Measurements from ENCODE around the gene VIPR2.

VIPR2 gene

GRCh38 chr7:159153511-159153910, 8.8 kb upstream of the VIPR2 start:
- no peak for TF ChIP-seq CTCF (IDR thresholded peaks at IDR 0.05)

DNA sequence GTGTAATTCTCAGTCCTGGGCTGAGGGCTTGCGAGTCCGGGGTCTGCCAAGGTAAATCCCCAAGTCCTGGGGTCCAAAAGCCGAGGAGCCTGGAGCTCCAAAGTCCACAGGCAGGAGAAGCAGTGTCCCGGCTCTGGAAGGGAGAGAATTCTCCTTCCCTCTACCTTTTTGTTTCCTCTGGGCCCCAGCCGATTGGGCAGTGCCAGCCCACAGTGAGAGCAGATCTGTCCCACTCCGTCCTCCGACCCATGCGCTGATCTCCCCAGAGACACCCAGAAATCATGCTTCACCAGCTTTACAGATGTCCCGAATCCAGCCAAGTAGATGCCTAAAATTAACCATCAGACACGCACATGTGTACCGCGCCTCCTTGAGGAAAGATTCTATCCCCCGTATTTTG, 8.1 kb upstream of the VIPR2 start:
- no peak for TF ChIP-seq CTCF (IDR thresholded peaks at IDR 0.05)

- TF ChIP-seq CTCF (IDR thresholded peaks at IDR 0.05): no peak
These were observed 6.6 kb upstream of the VIPR2 start for GRCh38 chr7:159151231-159151630.

- TF ChIP-seq CTCF (IDR thresholded peaks at IDR 0.05): no peak
These were observed 4.8 kb upstream of the VIPR2 start for GRCh38 chr7:159149488-159149887.

DNA sequence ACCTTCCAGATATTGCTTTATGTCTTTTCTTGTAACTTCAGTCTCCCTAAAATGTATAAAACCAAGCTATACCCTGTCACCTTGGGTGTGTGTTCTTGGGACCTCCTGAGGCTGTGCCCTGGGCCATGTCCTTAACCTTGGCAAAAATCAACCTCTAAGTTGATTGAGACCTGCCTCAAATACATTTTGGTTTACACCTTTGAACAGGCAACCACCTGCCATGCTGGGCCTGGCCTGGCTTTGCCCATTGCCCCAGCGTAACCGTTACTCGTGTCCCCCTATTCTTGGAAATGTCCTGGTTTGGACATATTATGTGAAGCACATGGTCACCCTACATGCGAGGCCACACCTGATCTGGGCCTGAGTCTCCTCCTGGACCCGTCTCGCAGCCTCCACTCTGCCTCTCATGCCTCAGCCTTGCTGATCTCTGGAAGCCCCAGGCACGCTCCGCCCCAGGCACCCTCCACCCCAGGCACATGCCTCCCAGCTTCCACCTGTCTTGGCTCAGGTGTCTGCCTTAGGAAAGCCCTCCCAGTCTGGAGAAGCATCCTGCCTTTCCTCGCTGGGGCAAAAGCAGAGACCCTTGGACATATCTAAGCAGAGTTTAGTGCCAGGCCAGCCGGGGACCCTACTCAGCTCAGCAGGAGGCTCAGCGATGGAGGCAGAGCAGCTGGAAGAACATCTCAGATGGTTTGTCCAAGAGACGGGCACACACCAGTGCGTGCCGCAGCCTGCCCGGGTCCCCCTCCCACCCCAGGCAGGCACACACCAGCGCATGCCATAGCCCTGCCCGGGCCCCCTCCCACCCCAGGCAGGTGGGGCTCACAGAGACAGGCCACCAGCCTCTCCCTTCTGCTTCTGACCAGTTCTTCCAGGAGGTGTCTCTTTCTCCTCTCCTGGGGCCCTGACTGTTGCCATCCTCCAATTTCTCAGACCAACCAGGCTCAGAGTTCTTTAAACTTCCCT, 4.0 kb upstream of the VIPR2 start:
- no peak for TF ChIP-seq CTCF (IDR thresholded peaks at IDR 0.05)

- TF ChIP-seq CTCF (IDR thresholded peaks at IDR 0.05): no peak
These were observed 3.0 kb upstream of the VIPR2 start for GRCh38 chr7:159147687-159148086.

- no peak for TF ChIP-seq CTCF (IDR thresholded peaks at IDR 0.05)
These were observed 2.6 kb upstream of the VIPR2 start for GRCh38 chr7:159147246-159147645.

Measured in LNCAP (cell line).